Transverse colon (tissue), 4 donors: Measurements from ENCODE around the gene MASTL. TPM values are rescaled to one million over a fixed set of nuclear protein-coding genes. Genes with fewer than 3 reads are reported as not detected.

Source experiments
- DNase-seq: peaks from one replicate; pipeline ENCODE4 v3.0.0-alpha.2; 2019
- H3K27ac ChIP-seq, 4 donors: fragments of 200-600 bp; sonication (generic); 2 replicates each; pipeline ENCODE4 v1.5.1; 2016 to 2018; ENCODE audit warnings: inconsistent platforms in 4 of 4
- H3K27me3 ChIP-seq: fragments of 200-600 bp; sonication (generic); 2 replicates; pipeline ENCODE4 v1.5.1; 2017; ENCODE audit warnings: inconsistent platforms
- H3K36me3 ChIP-seq, 4 donors: fragments of 200-600 bp; sonication (generic); 2 replicates each; pipeline ENCODE4 v1.5.1; 2017 to 2019; ENCODE audit warnings: inconsistent platforms in 4 of 4
- H3K4me1 ChIP-seq, 4 donors: fragments of 200-600 bp; sonication (generic); 2 replicates each; pipeline ENCODE4 v1.5.1; 2017 to 2020; ENCODE audit warnings: inconsistent platforms in 4 of 4
- H3K4me3 ChIP-seq, 4 donors: fragments of 200-600 bp; sonication (generic); 1 replicate in 1 of 4; 2 replicates in 3 of 4; pipeline versions ENCODE4 v1.5.1 to v1.6.1; 2017 to 2019; ENCODE audit warnings: inconsistent platforms in 4 of 4
- H3K9me3 ChIP-seq, 2 donors: fragments of 200-600 bp; sonication (generic); 2 replicates each; pipeline ENCODE4 v1.5.1; 2017 to 2019; ENCODE audit warnings: inconsistent platforms in 2 of 2
- EP300 ChIP-seq: sonication (generic); formaldehyde crosslinking; IDR thresholded peaks from one replicate; pipeline ENCODE4 v1.6.1; 2017; ENCODE audit warnings: antibody characterized with exemption, low read depth
- POLR2A ChIP-seq: fragments of 450-650 bp; IDR thresholded peaks from one replicate; pipeline ENCODE4 v1.6.1; 2016; ENCODE audit warnings: antibody characterized with exemption, mild to moderate bottlenecking, moderate library complexity
- POLR2AphosphoS5 ChIP-seq, 3 donors: sonication (generic); formaldehyde crosslinking; IDR thresholded peaks; one replicate each; pipeline ENCODE4 v1.6.1; 2016; ENCODE audit warnings: antibody characterized with exemption in 3 of 3
- WGBS, 2 donors: methylation state at CpG; one replicate each; pipeline ENCODE4 v1.1.5; 2018; ENCODE audit warnings: low coverage in 1 of 2; 5-methylcytosine and 5-hydroxymethylcytosine counted together
- in situ Hi-C, 4 donors: fragments of 200-750 bp; cut with MboI; loops; one replicate each; pipeline versions ENCODE4 v1.15.0 to v1.15.1; 2017; ENCODE audit warnings: low sequenced_read_pairs in 3 of 4, low pct_ligation_motif_present in 1 of 4, low pct_unique_long_range_greater_than_20kb in 1 of 4
- intact Hi-C: fragments of 100-400 bp; cut with DNase I; formaldehyde crosslinking; loops from one replicate; pipeline ENCODE4 v1.15.1; 2023; ENCODE audit warnings: low total_unique reads
- total RNA-seq, 4 donors: library from RNA; depleted of rRNA; stranded (reverse); fragments of >200 nt; gene quantifications; one replicate each; pipeline ENCODE4 v1.1.0, GENCODE V29; 2016
- TF ChIP-seq, protein P1 (sequence below), 5 experiments: fragments of 200-600 bp in 3 of 5; fragments of 450-650 bp in 2 of 5; sonication (generic) in 3 of 5; IDR thresholded peaks; 1 replicate in 2 of 5; 2 replicates in 3 of 5; pipeline ENCODE4 v1.5.1; 2016 to 2017; ENCODE audit warnings: antibody characterized with exemption in 5 of 5, inconsistent platforms in 3 of 5, mild to moderate bottlenecking in 2 of 5, moderate library complexity in 1 of 5

The MASTL gene
- total RNA-seq, 4 donors from 2014 or later, result 1.6 to 7.6 (median 6.0) TPM

DNA sequence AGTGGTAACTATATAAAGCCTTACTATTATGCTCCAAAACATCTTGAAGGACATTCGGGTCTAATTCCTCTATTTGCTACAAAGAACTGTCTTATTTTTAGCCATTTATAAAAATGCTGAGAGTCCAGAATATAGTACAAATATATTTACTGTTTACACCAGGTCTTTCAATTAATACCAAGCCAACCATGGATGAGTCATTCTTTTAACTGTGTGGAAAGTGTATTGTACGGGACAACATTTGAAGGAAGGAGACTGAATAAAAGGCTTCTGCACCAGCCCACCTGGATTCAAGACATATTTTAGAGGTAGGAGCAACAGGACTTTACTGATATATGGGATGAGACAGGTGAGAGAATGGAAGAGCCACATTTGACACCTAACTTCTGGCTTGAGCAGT is 35.4 kb downstream of the MASTL start:
- no peaks in the 10 kb centered on the region for H3K9me3 ChIP-seq
- peaks cover 0 to 19% (median 4%) of the 10 kb centered on the region in 4 donors for H3K36me3 ChIP-seq
- WGBS, 2 donors, result 83% methylated on average over 2 of the region's 2 CpGs
- no peaks in the 10 kb centered on the region for H3K4me1 ChIP-seq
- in situ Hi-C loops (no loop called here), intact Hi-C loops (no loop called here)
- no peak overlapping the region for H3K4me3 ChIP-seq
- H3K27ac ChIP-seq, result no peak overlapping the region
- TF ChIP-seq POLR2A (no peak), POLR2AphosphoS5 (IDR thresholded peaks at IDR 0.05) (no peak), EP300 (no peak)
- TF ChIP-seq, protein P1, sequence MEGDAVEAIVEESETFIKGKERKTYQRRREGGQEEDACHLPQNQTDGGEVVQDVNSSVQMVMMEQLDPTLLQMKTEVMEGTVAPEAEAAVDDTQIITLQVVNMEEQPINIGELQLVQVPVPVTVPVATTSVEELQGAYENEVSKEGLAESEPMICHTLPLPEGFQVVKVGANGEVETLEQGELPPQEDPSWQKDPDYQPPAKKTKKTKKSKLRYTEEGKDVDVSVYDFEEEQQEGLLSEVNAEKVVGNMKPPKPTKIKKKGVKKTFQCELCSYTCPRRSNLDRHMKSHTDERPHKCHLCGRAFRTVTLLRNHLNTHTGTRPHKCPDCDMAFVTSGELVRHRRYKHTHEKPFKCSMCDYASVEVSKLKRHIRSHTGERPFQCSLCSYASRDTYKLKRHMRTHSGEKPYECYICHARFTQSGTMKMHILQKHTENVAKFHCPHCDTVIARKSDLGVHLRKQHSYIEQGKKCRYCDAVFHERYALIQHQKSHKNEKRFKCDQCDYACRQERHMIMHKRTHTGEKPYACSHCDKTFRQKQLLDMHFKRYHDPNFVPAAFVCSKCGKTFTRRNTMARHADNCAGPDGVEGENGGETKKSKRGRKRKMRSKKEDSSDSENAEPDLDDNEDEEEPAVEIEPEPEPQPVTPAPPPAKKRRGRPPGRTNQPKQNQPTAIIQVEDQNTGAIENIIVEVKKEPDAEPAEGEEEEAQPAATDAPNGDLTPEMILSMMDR (IDR thresholded peaks at IDR 0.05), result no peak
- no peak for DNase-seq
- no peaks in the 10 kb centered on the region for H3K27me3 ChIP-seq

DNA sequence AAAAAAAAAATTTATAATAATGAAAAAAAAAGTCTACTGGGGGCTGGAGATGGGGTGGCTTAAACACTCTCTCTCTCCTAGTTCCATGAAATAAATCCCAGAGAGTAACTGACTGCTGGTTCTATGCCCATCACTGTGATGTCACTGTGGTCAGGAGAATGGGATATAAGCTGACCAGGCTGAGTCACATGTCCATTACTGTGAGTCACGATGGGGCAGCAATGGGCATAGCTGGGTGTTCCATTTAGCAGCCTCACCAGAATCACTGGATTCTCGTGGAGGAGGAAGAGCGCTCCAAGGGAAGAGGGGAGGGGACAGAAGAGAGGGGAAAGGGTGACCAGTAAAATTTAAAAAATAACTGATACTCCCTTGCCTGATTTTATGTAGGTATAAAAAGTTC is 37.1 kb downstream of the MASTL start:
- Histone ChIP-seq H3K27me3 (no peaks in the 10 kb centered on the region), H3K4me3 (no peak overlapping the region), H3K4me1 (no peaks in the 10 kb centered on the region), H3K9me3 (no peaks in the 10 kb centered on the region), H3K36me3 (peaks cover 0 to 28% (median 1%) of the 10 kb centered on the region in 4 donors), H3K27ac (no peak overlapping the region)
- DNase-seq, result no peak
- WGBS, 2 donors, result 78% methylated on average over 3 of the region's 3 CpGs; no CpG with 5 or more reads in 1 of the 2 donors
- intact Hi-C loops (no loop called here), in situ Hi-C loops (no loop called here)
- TF ChIP-seq POLR2AphosphoS5 (IDR thresholded peaks at IDR 0.05) (no peak), EP300 (no peak), POLR2A (no peak)
- TF ChIP-seq, protein P1 (IDR thresholded peaks at IDR 0.05), result no peak

DNA sequence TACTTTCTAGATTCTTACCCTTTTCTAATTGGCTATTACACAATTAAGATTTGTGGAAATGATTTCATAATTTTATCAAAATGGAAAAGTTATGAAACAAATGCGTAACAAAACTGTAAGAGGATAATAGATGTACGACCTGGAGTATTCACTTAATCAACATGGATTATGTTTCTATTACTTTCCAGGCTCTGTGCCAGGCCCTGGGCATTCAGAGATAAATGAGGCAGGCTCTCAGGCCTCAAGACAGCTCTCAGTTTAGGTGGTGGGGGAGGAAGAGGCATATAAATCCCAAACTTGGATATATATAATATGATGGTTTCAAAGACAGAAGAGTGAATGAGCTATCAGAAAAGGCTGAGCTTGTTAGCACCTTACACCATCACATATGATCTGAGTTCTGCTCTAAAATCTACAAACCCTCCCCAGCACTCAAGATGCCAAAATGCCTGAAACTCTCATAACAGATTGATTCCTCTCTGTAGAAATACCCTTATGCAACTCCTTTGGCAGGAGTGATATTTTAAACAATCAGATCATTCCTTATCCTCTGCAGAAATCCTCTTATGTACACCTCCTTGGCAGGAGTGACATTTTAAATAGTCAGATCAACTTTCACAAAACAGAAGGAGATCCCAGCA is 42.9 kb downstream of the MASTL start:
- H3K36me3 ChIP-seq, result peaks cover 0 to 66% (median 5%) of the 10 kb centered on the region in 4 donors
- intact Hi-C loops, result no loop called here
- H3K9me3 ChIP-seq, result no peaks in the 10 kb centered on the region
- DNase-seq, result no peak
- TF ChIP-seq, protein P1 (IDR thresholded peaks at IDR 0.05), result no peak
- H3K4me1 ChIP-seq, result no peaks in the 10 kb centered on the region
- WGBS, 2 donors, result 67 to 79% methylated on average over 2 of the region's 2 CpGs
- no peak overlapping the region for H3K27ac ChIP-seq
- H3K4me3 ChIP-seq, result no peak overlapping the region
- H3K27me3 ChIP-seq, result no peaks in the 10 kb centered on the region
- in situ Hi-C loops, result no loop called here

DNA sequence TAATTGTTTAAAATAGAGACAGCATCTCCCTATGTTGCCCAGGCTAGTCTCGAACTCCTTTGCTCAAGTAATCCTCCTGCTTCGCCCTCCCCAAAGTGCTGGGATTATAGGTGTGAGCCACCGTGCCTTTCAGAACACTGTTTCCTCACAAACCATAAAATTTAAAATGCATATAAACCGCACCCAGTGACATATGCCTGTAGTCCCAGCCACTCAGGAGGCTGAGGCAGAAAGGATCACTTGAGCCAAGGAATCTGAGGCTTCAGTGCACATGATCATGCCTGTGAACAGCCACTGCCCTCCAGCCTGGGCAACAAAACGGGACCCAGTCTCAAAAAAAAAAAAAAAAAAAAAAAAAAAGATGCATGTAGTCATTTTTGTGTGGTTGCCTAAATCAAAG is 48.7 kb downstream of the MASTL start:
- in situ Hi-C loops (no loop called here), intact Hi-C loops (no loop called here)
- H3K9me3 ChIP-seq, result no peaks in the 10 kb centered on the region
- no peak overlapping the region for H3K4me3 ChIP-seq
- no peaks in the 10 kb centered on the region for H3K27me3 ChIP-seq
- no peak for DNase-seq
- WGBS, 2 donors, result 64 to 89% methylated on average over 3 to 5 of the region's 5 CpGs
- H3K4me1 ChIP-seq, result no peaks in the 10 kb centered on the region
- no peak overlapping the region for H3K27ac ChIP-seq
- no peak for TF ChIP-seq POLR2A
- TF ChIP-seq, protein P1 (IDR thresholded peaks at IDR 0.05), result no peak
- no peak for TF ChIP-seq POLR2AphosphoS5 (IDR thresholded peaks at IDR 0.05)
- TF ChIP-seq EP300, result no peak
- peaks cover 0 to 83% (median 28%) of the 10 kb centered on the region in 4 donors for H3K36me3 ChIP-seq
